ENCODE data around the gene FHAD1. TPM values are rescaled to one million over a fixed set of nuclear protein-coding genes. Genes with fewer than 3 reads are reported as not detected.
A peak's percentile ranks its signal among the peaks of the same experiment; 100 is the strongest.

The FHAD1 gene
- total and polyA plus RNA-seq, 9 of the 15 experiments (the other 6 are each of a cell fraction or from before 2014, with no cell fraction given): 0.32 to 2.1 (median 1.5) TPM; not detected in 1

DNA sequence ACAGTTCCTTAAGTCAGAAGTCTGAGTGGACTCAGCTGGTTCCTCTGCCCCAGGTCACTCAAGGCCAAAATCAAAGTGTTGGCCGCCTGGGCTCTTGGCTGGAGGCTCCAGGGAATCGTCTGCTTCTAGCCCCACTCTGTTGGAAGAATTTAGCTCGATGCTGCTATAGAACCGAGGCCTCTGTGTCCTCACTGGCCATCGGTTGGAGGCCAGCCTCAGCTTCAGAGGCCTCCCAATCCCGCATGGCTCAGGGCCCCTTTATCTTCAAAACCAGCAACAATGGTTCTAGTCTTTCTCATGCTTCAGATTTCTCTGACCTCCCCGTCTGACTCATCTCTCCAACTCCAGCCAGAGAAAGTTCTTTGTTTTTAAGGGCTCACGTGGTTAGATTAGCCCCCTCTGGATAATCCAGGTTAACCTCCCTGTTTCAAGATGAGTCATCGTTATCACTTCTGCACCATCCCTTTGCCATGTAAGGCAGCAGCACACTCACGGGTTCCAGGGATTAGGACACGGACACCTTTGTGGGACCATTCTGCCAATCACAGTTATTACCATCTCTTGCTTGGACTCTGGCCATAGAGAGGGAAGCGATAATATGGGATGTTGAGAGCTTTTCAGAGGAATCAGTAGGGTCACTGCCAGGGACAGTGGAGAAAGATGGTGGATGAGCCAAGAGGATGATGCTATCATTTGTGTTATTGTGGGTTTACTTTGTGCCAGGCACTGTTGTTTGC lies 13.6 kb downstream of the FHAD1 start:
- ChIA-PET CTCF (ENCODE audit: low intra/inter-chr PET ratio) (no interaction called here), POLR2A (interaction anchor here (0.6 to 1.3 kb wide), 4 partner anchors 14 to 22 kb away, joined by 3 read pairs; no protein-coding TSS in a partner anchor)
- H3K27me3 ChIP-seq (ENCODE audit: control insufficient read depth in 2 of 2, insufficient read depth in 2 of 2, low read length in 2 of 2): peaks cover 4 to 24% of the 10 kb centered on the region in 2 experiments; a peak in 3 of 5 replicates
- intact Hi-C loops (cut with micrococcal nuclease) (no loop called here), in situ Hi-C loops (cut with MboI) (no loop called here)
- no peaks in the 10 kb centered on the region for H3K36me3 ChIP-seq (ENCODE audit: control insufficient read depth, insufficient read depth, low read length)
- ATAC-seq: peak; percentile 75
- BruUV-seq (replicated peaks): no TSS peak
- WGBS (ENCODE audit: insufficient coverage, low coverage, missing lambda C conversion rate): under 1% methylated on average over 12 of the region's 12 CpGs
- peak overlapping the region; percentile 32 for H3K4me2 ChIP-seq (ENCODE audit: insufficient read depth, low read length)
- H3K9ac ChIP-seq (ENCODE audit: insufficient read depth in 1 of 2, low read depth in 2 of 2, low read length in 2 of 2): no peak overlapping the region
- no peak overlapping the region for H3K4me3 ChIP-seq
- peak; percentile 62 to 75 (median 68) for DNase-seq (ENCODE audit: extremely low read depth in 1 of 4, low spot score in 3 of 4)
- peaks cover 3% of the 10 kb centered on the region; the same call in 1 of the 2 replicates for H3K9me3 ChIP-seq (replicated peaks; ENCODE audit: control insufficient read depth, insufficient read depth, low read depth, low read length)
- H4K20me1 ChIP-seq (replicated peaks; ENCODE audit: control insufficient read depth, insufficient read depth, low read length): no peaks in the 10 kb centered on the region; the same call in 1 of the 2 replicates
- FAIRE-seq: peak; percentile 72
- H3K4me1 ChIP-seq (replicated peaks in 1 of 2; ENCODE audit: control insufficient read depth in 2 of 2, insufficient read depth in 2 of 2, low read length in 2 of 2): peaks cover 6 to 23% of the 10 kb centered on the region in 2 experiments; a peak in 4 of 5 replicates
- H3K79me2 ChIP-seq (ENCODE audit: control insufficient read depth, insufficient read depth, low read length): no peaks in the 10 kb centered on the region
- no peak overlapping the region for H3K27ac ChIP-seq (ENCODE audit: extremely low read depth, low read depth, low read length)
- no peaks in the 10 kb centered on the region for H3K9me1 ChIP-seq (ENCODE audit: control insufficient read depth, insufficient read depth, low read length)
- H2AFZ ChIP-seq (ENCODE audit: low read depth, low read length): no peak overlapping the region
- TF ChIP-seq POLR2B (IDR thresholded peaks at IDR 0.05; ENCODE audit: low read depth, partially characterized antibody) (no peak), PHF21A (IDR thresholded peaks at IDR 0.05; ENCODE audit: borderline replicate concordance, low read depth) (peak; percentile 9; the same call in 1 of the 2 replicates), ZNF282 (CRISPR knock-in tag; IDR thresholded peaks at IDR 0.05) (no peak), STAT5B (CRISPR knock-in tag; IDR thresholded peaks at IDR 0.05) (no peak), OTX1 (CRISPR knock-in tag; IDR thresholded peaks at IDR 0.05) (no peak), ZBTB7A (IDR thresholded peaks at IDR 0.05; ENCODE audit: borderline replicate concordance, control insufficient read depth, low read depth, low read length) (no peak), TAF9B (IDR thresholded peaks at IDR 0.05; ENCODE audit: partially characterized antibody) (no peak), SMAD3 (CRISPR knock-in tag; conservative IDR thresholded peaks at IDR 0.05) (0 out of 2 replicates have a peak, but pooled peaks have one; percentile 27), POLR2AphosphoS2 (IDR thresholded peaks at IDR 0.05; ENCODE audit: low read length) (no peak), ZFP36 (IDR thresholded peaks at IDR 0.05; ENCODE audit: low read depth, low read length, partially characterized antibody) (no peak), ZNF780A (CRISPR knock-in tag; IDR thresholded peaks at IDR 0.05) (no peak), SIN3A (IDR thresholded peaks at IDR 0.05; ENCODE audit: borderline replicate concordance in 2 of 2, control insufficient read depth in 1 of 2, low read depth in 2 of 2, low read length in 2 of 2) (no peak), ELF2 (CRISPR knock-in tag; IDR thresholded peaks at IDR 0.05) (no peak)
- TF ChIP-seq, protein P1, sequence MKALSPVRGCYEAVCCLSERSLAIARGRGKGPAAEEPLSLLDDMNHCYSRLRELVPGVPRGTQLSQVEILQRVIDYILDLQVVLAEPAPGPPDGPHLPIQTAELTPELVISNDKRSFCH (CRISPR knock-in tag; IDR thresholded peaks at IDR 0.05): no peak
- TF ChIP-seq, protein P1 (tag; IDR thresholded peaks at IDR 0.05): peak; percentile 76; the same call in 1 of the 2 replicates
- TF ChIP-seq, protein P2, sequence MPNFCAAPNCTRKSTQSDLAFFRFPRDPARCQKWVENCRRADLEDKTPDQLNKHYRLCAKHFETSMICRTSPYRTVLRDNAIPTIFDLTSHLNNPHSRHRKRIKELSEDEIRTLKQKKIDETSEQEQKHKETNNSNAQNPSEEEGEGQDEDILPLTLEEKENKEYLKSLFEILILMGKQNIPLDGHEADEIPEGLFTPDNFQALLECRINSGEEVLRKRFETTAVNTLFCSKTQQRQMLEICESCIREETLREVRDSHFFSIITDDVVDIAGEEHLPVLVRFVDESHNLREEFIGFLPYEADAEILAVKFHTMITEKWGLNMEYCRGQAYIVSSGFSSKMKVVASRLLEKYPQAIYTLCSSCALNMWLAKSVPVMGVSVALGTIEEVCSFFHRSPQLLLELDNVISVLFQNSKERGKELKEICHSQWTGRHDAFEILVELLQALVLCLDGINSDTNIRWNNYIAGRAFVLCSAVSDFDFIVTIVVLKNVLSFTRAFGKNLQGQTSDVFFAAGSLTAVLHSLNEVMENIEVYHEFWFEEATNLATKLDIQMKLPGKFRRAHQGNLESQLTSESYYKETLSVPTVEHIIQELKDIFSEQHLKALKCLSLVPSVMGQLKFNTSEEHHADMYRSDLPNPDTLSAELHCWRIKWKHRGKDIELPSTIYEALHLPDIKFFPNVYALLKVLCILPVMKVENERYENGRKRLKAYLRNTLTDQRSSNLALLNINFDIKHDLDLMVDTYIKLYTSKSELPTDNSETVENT (CRISPR knock-in tag; IDR thresholded peaks at IDR 0.05): 0 out of 2 replicates have a peak, but pooled peaks have one; percentile 11
- TF ChIP-seq, protein P3, sequence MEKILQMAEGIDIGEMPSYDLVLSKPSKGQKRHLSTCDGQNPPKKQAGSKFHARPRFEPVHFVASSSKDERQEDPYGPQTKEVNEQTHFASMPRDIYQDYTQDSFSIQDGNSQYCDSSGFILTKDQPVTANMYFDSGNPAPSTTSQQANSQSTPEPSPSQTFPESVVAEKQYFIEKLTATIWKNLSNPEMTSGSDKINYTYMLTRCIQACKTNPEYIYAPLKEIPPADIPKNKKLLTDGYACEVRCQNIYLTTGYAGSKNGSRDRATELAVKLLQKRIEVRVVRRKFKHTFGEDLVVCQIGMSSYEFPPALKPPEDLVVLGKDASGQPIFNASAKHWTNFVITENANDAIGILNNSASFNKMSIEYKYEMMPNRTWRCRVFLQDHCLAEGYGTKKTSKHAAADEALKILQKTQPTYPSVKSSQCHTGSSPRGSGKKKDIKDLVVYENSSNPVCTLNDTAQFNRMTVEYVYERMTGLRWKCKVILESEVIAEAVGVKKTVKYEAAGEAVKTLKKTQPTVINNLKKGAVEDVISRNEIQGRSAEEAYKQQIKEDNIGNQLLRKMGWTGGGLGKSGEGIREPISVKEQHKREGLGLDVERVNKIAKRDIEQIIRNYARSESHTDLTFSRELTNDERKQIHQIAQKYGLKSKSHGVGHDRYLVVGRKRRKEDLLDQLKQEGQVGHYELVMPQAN (IDR thresholded peaks at IDR 0.05; ENCODE audit: borderline replicate concordance): no peak

Data from K562 (cell line).